ENCODE measurements around the gene PCED1B. TPM values are rescaled to one million over a fixed set of nuclear protein-coding genes. Genes with fewer than 3 reads are reported as not detected.

Gene PCED1B
- total and polyA plus RNA-seq, 2 experiments from 2014 or later = 5.1 to 6.6 TPM

DNA sequence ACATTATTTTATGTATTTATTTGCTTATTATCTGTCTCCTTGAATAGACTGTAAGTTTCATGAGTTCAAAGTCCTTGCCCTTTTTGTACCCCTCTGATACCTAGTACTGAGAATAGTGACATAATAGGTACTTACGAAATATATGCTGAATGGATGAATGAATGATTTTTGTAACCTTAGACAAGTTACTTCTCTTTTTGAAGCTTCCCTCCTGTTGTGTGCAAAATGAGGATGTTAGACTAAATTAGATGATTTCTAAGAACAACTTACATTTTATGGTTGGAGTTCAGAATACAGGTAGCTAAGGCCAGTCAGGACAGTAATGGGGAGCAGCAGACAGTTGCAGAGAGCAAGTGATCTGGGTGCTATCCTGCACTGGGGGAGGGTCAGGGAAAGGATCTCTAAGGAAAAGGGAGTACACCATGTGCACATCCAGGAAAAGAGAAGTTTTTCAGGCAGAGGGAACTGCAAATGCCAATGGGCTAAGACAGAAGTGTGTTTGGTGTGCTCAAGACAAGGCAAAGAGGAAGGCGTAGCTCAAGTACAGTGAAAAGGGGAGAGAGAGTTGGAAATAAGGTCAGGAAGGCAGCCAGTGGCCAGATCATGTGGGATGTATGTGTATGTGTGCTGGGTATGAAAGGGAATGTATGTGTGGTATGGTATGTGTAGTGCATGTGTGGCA is 59.7 kb downstream of the PCED1B start:
- H3K4me1 Mint-ChIP-seq = no peaks in the 10 kb centered on the region
- H3K27me3 Mint-ChIP-seq (ENCODE audit: insufficient read depth, low read depth, poor library complexity) = no peaks in the 10 kb centered on the region

More for the DNA sequence above, 59.7 kb downstream of the PCED1B start:
- H3K36me3 ChIP-seq (ENCODE audit: insufficient read depth) = no peaks in the 10 kb centered on the region
- H3K27ac Mint-ChIP-seq = no peak overlapping the region
- no peak overlapping the region for H3K4me2 ChIP-seq
- TF ChIP-seq EZH2 (IDR thresholded peaks at IDR 0.05; ENCODE audit: low read depth, unreplicated experiment) (no peak), EZH2phosphoT487 (IDR thresholded peaks at IDR 0.05; ENCODE audit: unreplicated experiment) (no peak), STAT1 (IDR thresholded peaks at IDR 0.05; ENCODE audit: unreplicated experiment) (no peak), ZNF114 (CRISPR knock-in tag; IDR thresholded peaks at IDR 0.05) (no peak), ZNF331 (CRISPR knock-in tag; IDR thresholded peaks at IDR 0.05; ENCODE audit: low read depth) (no peak), CREB1 (CRISPR knock-in tag; IDR thresholded peaks at IDR 0.05; ENCODE audit: low read depth) (no peak), JUNB (IDR thresholded peaks at IDR 0.05; ENCODE audit: unreplicated experiment) (no peak), NANOG (IDR thresholded peaks at IDR 0.05; ENCODE audit: borderline replicate concordance) (no peak), POLR2AphosphoS5 (IDR thresholded peaks at IDR 0.05; ENCODE audit: low read depth) (no peak)
- TF ChIP-seq, protein P1, sequence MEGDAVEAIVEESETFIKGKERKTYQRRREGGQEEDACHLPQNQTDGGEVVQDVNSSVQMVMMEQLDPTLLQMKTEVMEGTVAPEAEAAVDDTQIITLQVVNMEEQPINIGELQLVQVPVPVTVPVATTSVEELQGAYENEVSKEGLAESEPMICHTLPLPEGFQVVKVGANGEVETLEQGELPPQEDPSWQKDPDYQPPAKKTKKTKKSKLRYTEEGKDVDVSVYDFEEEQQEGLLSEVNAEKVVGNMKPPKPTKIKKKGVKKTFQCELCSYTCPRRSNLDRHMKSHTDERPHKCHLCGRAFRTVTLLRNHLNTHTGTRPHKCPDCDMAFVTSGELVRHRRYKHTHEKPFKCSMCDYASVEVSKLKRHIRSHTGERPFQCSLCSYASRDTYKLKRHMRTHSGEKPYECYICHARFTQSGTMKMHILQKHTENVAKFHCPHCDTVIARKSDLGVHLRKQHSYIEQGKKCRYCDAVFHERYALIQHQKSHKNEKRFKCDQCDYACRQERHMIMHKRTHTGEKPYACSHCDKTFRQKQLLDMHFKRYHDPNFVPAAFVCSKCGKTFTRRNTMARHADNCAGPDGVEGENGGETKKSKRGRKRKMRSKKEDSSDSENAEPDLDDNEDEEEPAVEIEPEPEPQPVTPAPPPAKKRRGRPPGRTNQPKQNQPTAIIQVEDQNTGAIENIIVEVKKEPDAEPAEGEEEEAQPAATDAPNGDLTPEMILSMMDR (conservative IDR thresholded peaks at IDR 0.05; ENCODE audit: low read depth in 2 of 2) = no peak
- TF ChIP-seq, protein P2, sequence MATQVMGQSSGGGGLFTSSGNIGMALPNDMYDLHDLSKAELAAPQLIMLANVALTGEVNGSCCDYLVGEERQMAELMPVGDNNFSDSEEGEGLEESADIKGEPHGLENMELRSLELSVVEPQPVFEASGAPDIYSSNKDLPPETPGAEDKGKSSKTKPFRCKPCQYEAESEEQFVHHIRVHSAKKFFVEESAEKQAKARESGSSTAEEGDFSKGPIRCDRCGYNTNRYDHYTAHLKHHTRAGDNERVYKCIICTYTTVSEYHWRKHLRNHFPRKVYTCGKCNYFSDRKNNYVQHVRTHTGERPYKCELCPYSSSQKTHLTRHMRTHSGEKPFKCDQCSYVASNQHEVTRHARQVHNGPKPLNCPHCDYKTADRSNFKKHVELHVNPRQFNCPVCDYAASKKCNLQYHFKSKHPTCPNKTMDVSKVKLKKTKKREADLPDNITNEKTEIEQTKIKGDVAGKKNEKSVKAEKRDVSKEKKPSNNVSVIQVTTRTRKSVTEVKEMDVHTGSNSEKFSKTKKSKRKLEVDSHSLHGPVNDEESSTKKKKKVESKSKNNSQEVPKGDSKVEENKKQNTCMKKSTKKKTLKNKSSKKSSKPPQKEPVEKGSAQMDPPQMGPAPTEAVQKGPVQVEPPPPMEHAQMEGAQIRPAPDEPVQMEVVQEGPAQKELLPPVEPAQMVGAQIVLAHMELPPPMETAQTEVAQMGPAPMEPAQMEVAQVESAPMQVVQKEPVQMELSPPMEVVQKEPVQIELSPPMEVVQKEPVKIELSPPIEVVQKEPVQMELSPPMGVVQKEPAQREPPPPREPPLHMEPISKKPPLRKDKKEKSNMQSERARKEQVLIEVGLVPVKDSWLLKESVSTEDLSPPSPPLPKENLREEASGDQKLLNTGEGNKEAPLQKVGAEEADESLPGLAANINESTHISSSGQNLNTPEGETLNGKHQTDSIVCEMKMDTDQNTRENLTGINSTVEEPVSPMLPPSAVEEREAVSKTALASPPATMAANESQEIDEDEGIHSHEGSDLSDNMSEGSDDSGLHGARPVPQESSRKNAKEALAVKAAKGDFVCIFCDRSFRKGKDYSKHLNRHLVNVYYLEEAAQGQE (IDR thresholded peaks at IDR 0.05; ENCODE audit: unreplicated experiment) = no peak
- TF ChIP-seq, protein P3, sequence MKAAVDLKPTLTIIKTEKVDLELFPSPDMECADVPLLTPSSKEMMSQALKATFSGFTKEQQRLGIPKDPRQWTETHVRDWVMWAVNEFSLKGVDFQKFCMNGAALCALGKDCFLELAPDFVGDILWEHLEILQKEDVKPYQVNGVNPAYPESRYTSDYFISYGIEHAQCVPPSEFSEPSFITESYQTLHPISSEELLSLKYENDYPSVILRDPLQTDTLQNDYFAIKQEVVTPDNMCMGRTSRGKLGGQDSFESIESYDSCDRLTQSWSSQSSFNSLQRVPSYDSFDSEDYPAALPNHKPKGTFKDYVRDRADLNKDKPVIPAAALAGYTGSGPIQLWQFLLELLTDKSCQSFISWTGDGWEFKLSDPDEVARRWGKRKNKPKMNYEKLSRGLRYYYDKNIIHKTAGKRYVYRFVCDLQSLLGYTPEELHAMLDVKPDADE (IDR thresholded peaks at IDR 0.05) = no peak
- TF ChIP-seq, protein P4, sequence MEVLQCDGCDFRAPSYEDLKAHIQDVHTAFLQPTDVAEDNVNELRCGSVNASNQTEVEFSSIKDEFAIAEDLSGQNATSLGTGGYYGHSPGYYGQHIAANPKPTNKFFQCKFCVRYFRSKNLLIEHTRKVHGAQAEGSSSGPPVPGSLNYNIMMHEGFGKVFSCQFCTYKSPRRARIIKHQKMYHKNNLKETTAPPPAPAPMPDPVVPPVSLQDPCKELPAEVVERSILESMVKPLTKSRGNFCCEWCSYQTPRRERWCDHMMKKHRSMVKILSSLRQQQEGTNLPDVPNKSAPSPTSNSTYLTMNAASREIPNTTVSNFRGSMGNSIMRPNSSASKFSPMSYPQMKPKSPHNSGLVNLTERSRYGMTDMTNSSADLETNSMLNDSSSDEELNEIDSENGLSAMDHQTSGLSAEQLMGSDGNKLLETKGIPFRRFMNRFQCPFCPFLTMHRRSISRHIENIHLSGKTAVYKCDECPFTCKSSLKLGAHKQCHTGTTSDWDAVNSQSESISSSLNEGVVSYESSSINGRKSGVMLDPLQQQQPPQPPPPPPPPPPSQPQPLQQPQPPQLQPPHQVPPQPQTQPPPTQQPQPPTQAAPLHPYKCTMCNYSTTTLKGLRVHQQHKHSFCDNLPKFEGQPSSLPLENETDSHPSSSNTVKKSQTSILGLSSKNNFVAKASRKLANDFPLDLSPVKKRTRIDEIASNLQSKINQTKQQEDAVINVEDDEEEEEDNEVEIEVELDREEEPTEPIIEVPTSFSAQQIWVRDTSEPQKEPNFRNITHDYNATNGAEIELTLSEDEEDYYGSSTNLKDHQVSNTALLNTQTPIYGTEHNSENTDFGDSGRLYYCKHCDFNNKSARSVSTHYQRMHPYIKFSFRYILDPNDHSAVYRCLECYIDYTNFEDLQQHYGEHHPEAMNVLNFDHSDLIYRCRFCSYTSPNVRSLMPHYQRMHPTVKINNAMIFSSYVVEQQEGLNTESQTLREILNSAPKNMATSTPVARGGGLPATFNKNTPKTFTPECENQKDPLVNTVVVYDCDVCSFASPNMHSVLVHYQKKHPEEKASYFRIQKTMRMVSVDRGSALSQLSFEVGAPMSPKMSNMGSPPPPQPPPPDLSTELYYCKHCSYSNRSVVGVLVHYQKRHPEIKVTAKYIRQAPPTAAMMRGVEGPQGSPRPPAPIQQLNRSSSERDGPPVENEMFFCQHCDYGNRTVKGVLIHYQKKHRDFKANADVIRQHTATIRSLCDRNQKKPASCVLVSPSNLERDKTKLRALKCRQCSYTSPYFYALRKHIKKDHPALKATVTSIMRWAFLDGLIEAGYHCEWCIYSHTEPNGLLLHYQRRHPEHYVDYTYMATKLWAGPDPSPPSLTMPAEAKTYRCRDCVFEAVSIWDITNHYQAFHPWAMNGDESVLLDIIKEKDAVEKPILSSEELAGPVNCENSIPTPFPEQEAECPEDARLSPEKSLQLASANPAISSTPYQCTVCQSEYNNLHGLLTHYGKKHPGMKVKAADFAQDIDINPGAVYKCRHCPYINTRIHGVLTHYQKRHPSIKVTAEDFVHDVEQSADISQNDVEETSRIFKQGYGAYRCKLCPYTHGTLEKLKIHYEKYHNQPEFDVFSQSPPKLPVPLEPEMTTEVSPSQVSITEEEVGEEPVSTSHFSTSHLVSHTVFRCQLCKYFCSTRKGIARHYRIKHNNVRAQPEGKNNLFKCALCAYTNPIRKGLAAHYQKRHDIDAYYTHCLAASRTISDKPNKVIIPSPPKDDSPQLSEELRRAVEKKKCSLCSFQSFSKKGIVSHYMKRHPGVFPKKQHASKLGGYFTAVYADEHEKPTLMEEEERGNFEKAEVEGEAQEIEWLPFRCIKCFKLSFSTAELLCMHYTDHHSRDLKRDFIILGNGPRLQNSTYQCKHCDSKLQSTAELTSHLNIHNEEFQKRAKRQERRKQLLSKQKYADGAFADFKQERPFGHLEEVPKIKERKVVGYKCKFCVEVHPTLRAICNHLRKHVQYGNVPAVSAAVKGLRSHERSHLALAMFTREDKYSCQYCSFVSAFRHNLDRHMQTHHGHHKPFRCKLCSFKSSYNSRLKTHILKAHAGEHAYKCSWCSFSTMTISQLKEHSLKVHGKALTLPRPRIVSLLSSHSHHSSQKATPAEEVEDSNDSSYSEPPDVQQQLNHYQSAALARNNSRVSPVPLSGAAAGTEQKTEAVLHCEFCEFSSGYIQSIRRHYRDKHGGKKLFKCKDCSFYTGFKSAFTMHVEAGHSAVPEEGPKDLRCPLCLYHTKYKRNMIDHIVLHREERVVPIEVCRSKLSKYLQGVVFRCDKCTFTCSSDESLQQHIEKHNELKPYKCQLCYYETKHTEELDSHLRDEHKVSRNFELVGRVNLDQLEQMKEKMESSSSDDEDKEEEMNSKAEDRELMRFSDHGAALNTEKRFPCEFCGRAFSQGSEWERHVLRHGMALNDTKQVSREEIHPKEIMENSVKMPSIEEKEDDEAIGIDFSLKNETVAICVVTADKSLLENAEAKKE (CRISPR knock-in tag; IDR thresholded peaks at IDR 0.05) = no peak
- no peaks in the 10 kb centered on the region for H3K79me2 ChIP-seq (replicated peaks; ENCODE audit: insufficient read depth)
- no peaks in the 10 kb centered on the region for H3K36me3 Mint-ChIP-seq (ENCODE audit: low read depth)
- H3F3A ChIP-seq (replicated peaks; ENCODE audit: low read depth) = no peaks in the 10 kb centered on the region
- peaks cover 3% of the 10 kb centered on the region; the same call in 2 of the 3 replicates for H3K9me3 Mint-ChIP-seq
- H3K9me2 ChIP-seq (ENCODE audit: insufficient read depth) = peaks cover 12% of the 10 kb centered on the region
- no peak overlapping the region for H3K27ac ChIP-seq (ENCODE audit: low read depth)
- ATAC-seq (no peak), DNase-seq (ENCODE audit: low spot score) (no peak)
- no peak overlapping the region for H3K4me3 ChIP-seq
- H3K4me1 ChIP-seq (ENCODE audit: insufficient read depth) = no peaks in the 10 kb centered on the region
- no peak overlapping the region for H2AFZ ChIP-seq
- no peaks in the 10 kb centered on the region for H3K27me3 ChIP-seq (ENCODE audit: insufficient read depth)
- no peak overlapping the region for H3K4me3 Mint-ChIP-seq
- no peaks in the 10 kb centered on the region for H4K20me1 ChIP-seq (replicated peaks; ENCODE audit: insufficient read depth)

Data from GM23338 (cell line).